Common myeloid progenitor, CD34-positive (primary cell): ENCODE measurements around the gene ATP1B4.
A peak's percentile ranks its signal among the peaks of the same experiment; 100 is the strongest.

Experiments
- CTCF ChIA-PET: fragments of 350-600 bp; sonication (Branson Sonifier 250); formaldehyde crosslinking; loops from one replicate; lab custom pipeline; 2021; ENCODE audit warnings: antibody characterized with exemption; lab: Charles Lee
- POLR2A ChIA-PET: fragments of 350-600 bp; sonication (Branson Sonifier 250); formaldehyde crosslinking; loops from one replicate; lab custom pipeline; 2021; ENCODE audit warnings: antibody characterized with exemption; lab: Charles Lee
- DNase-seq, 3 donors: peaks; one replicate each; pipeline versions ENCODE4 v3.0.0 to v3.0.0-alpha.2; 2013
- H3K27ac ChIP-seq, 2 experiments: 1 replicate in 1 of 2; 2 replicates in 1 of 2; pipeline ENCODE4 v1.7.0; 2013; ENCODE audit warnings: inconsistent platforms in 2 of 2, low read length in 2 of 2, mild to moderate bottlenecking in 2 of 2, low read depth in 1 of 2, moderate library complexity in 1 of 2; ENCODE audit not compliant: severe bottlenecking in 2 of 2, insufficient read depth in 1 of 2, poor library complexity in 1 of 2
- H3K27me3 ChIP-seq, 5 experiments: replicated peaks in 2 of 5; 1 replicate in 3 of 5; 2 replicates in 2 of 5; pipeline versions ENCODE4 v1.6.1 to v1.7.0; 2013; ENCODE audit warnings: low read length in 4 of 5, mild to moderate bottlenecking in 2 of 5, moderate library complexity in 2 of 5, inconsistent platforms in 1 of 5; ENCODE audit not compliant: insufficient read depth in 5 of 5, control insufficient read depth in 4 of 5
- H3K36me3 ChIP-seq, 4 experiments: 1 replicate in 2 of 4; 2 replicates in 2 of 4; pipeline versions ENCODE4 v1.6.1 to v1.7.0; 2013; ENCODE audit warnings: low read length in 3 of 4, control low read depth in 1 of 4, mild to moderate bottlenecking in 1 of 4; ENCODE audit not compliant: control insufficient read depth in 4 of 4, insufficient read depth in 4 of 4
- H3K4me1 ChIP-seq, 4 experiments: 1 replicate in 3 of 4; 2 replicates in 1 of 4; pipeline versions ENCODE4 v1.6.1 to v1.7.1; 2013; ENCODE audit warnings: low read length in 3 of 4, mild to moderate bottlenecking in 3 of 4, control low read depth in 1 of 4, inconsistent platforms in 1 of 4, moderate library complexity in 1 of 4; ENCODE audit not compliant: control insufficient read depth in 4 of 4, insufficient read depth in 4 of 4; ENCODE audit errors: control extremely low read depth in 1 of 4
- H3K4me3 ChIP-seq, 7 experiments: 1 replicate in 4 of 7; 2 replicates in 3 of 7; pipeline versions ENCODE4 v1.5.1 to v1.7.0; 2013; ENCODE audit warnings: mild to moderate bottlenecking in 7 of 7, low read length in 6 of 7, moderate library complexity in 6 of 7, inconsistent platforms in 2 of 7, low read depth in 2 of 7, control low read depth in 1 of 7; ENCODE audit not compliant: insufficient read depth in 4 of 7, control insufficient read depth in 1 of 7; ENCODE audit errors: extremely low read depth in 1 of 7
- H3K9me3 ChIP-seq, 5 experiments: 1 replicate in 4 of 5; 2 replicates in 1 of 5; pipeline versions ENCODE4 v1.6.1 to v1.7.1; 2013; ENCODE audit warnings: low read length in 4 of 5, mild to moderate bottlenecking in 2 of 5, inconsistent platforms in 1 of 5, low read depth in 1 of 5, moderate library complexity in 1 of 5; ENCODE audit not compliant: control insufficient read depth in 4 of 5, insufficient read depth in 2 of 5; ENCODE audit errors: control extremely low read depth in 1 of 5
- WGBS: methylation state at CpG from one replicate; pipeline ENCODE4 v1.1.5; 2013; ENCODE audit not compliant: insufficient coverage; 5-methylcytosine and 5-hydroxymethylcytosine counted together

ATP1B4 gene

GRCh38 chrX:120356084-120356483 lies 5.8 kb upstream of the ATP1B4 start:
- H3K4me3 ChIP-seq, result no peak overlapping the region
- H3K9me3 ChIP-seq, result peaks cover 0 to 4% (median 0%) of the 10 kb centered on the region in 5 experiments
- 90% methylated on average over 2 of the region's 3 CpGs for WGBS
- no peak overlapping the region for H3K27ac ChIP-seq
- no peaks in the 10 kb centered on the region for H3K4me1 ChIP-seq
- H3K27me3 ChIP-seq, result peaks cover 0 to 9% (median 0%) of the 10 kb centered on the region in 5 experiments
- no peaks in the 10 kb centered on the region for H3K36me3 ChIP-seq
- POLR2A ChIA-PET, result no interaction called here
- DNase-seq, result no peak
- CTCF ChIA-PET, result no interaction called here

- Histone ChIP-seq H3K4me1 (peaks cover 0 to 2% (median 0%) of the 10 kb centered on the region in 4 experiments), H3K4me3 (no peak overlapping the region), H3K27ac (no peak overlapping the region), H3K27me3 (peaks cover 0 to 9% (median 0%) of the 10 kb centered on the region in 5 experiments), H3K36me3 (no peaks in the 10 kb centered on the region), H3K9me3 (peaks cover 0 to 3% (median 0%) of the 10 kb centered on the region in 5 experiments)
- no peak for DNase-seq
- WGBS, result 94% methylated on average over 2 of the region's 2 CpGs
- ChIA-PET POLR2A (no interaction called here), CTCF (no interaction called here)
Measured at GRCh38 chrX:120357186-120357585, 4.7 kb upstream of the ATP1B4 start.

GRCh38 chrX:120358737-120359456 lies 3.0 kb upstream of the ATP1B4 start:
- ChIA-PET CTCF (interaction anchor here (0.9 kb wide), 1 partner anchor 22 kb away, joined by 4 read pairs; no protein-coding TSS in a partner anchor), POLR2A (no interaction called here)
- Histone ChIP-seq H3K27ac (no peak overlapping the region), H3K4me1 (peaks cover 0 to 10% (median 6%) of the 10 kb centered on the region in 4 experiments), H3K4me3 (no peak overlapping the region), H3K9me3 (no peaks in the 10 kb centered on the region), H3K36me3 (no peaks in the 10 kb centered on the region), H3K27me3 (peaks cover 0 to 9% (median 0%) of the 10 kb centered on the region in 5 experiments)
- DNase-seq, result no peak
- WGBS, result 89% methylated on average over 6 of the region's 7 CpGs

- Histone ChIP-seq H3K27ac (no peak overlapping the region), H3K27me3 (peaks cover 0 to 8% (median 0%) of the 10 kb centered on the region in 5 experiments), H3K36me3 (no peaks in the 10 kb centered on the region), H3K4me1 (peaks cover 0 to 10% (median 6%) of the 10 kb centered on the region in 4 experiments), H3K4me3 (no peak overlapping the region), H3K9me3 (no peaks in the 10 kb centered on the region)
- CTCF ChIA-PET, result interaction anchor here (0.7 to 1.5 kb wide), 4 partner anchors 12 to 1834 kb away, joined by 3 to 4 read pairs (median 4); partner anchors contain the start of gene TMEM255A
- POLR2A ChIA-PET, result no interaction called here
- DNase-seq, result peak; percentile 5 to 42 (median 31)
- 54% methylated on average over 2 of the region's 2 CpGs for WGBS
Measured at GRCh38 chrX:120365320-120365719, 3.4 kb downstream of the ATP1B4 start.

- Histone ChIP-seq H3K27ac (no peak overlapping the region), H3K36me3 (no peaks in the 10 kb centered on the region), H3K4me3 (no peak overlapping the region), H3K27me3 (peaks cover 0 to 8% (median 0%) of the 10 kb centered on the region in 5 experiments), H3K4me1 (peaks cover 0 to 10% (median 6%) of the 10 kb centered on the region in 4 experiments), H3K9me3 (no peaks in the 10 kb centered on the region)
- POLR2A ChIA-PET, result no interaction called here
- WGBS, result 83% methylated on average over 1 of the region's 1 CpG
- DNase-seq, result no peak
- CTCF ChIA-PET, result interaction anchor here (0.5 to 1.5 kb wide), 5 partner anchors 11 to 1835 kb away, joined by 3 to 4 read pairs (median 4); partner anchors contain the start of gene TMEM255A
Measured at GRCh38 chrX:120365968-120366367, 4.1 kb downstream of the ATP1B4 start.

- H3K36me3 ChIP-seq, result no peaks in the 10 kb centered on the region
- ChIA-PET CTCF (no interaction called here), POLR2A (no interaction called here)
- H3K4me3 ChIP-seq, result no peak overlapping the region
- no peak overlapping the region for H3K27ac ChIP-seq
- WGBS, result 78% methylated on average over 1 of the region's 3 CpGs
- H3K9me3 ChIP-seq, result no peaks in the 10 kb centered on the region
- H3K4me1 ChIP-seq, result peaks cover 0 to 10% (median 6%) of the 10 kb centered on the region in 4 experiments
- H3K27me3 ChIP-seq, result peaks cover 0 to 8% (median 0%) of the 10 kb centered on the region in 5 experiments
- no peak for DNase-seq
Measured at GRCh38 chrX:120366794-120367193, 4.9 kb downstream of the ATP1B4 start.
